Measurements from ENCODE around the gene ALKAL2.
"Not testable (repeated sequence)": the region's sequence is repeated elsewhere in the genome, so short reads cannot be mapped to it uniquely, and the experiment has no call there.

The ALKAL2 gene

DNA sequence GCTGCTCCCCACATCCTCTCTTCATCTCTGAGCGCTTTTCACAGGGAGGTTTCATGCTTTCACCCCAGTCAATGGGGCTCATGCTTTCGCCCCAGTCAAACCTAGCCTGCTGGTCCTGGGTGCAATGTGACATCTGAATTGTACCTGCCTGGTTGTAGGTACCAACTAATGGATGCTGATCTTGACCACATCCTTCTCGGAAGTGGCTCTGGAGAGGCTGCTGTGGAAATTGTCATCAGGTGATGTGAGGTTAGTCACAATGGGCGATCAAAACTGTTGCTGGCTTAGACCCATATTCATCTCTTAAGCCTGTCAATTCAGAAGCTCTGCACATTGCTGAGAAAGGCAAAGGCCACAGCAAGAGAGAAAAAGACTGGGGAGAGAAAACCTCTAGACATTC lies 32.7 kb upstream of the ALKAL2 start:
- Histone ChIP-seq H3K4me3 (no peak overlapping the region), H3K27ac (no peak overlapping the region)
- no peak for DNase-seq (ENCODE audit: low spot score)
- TF ChIP-seq, protein P1, sequence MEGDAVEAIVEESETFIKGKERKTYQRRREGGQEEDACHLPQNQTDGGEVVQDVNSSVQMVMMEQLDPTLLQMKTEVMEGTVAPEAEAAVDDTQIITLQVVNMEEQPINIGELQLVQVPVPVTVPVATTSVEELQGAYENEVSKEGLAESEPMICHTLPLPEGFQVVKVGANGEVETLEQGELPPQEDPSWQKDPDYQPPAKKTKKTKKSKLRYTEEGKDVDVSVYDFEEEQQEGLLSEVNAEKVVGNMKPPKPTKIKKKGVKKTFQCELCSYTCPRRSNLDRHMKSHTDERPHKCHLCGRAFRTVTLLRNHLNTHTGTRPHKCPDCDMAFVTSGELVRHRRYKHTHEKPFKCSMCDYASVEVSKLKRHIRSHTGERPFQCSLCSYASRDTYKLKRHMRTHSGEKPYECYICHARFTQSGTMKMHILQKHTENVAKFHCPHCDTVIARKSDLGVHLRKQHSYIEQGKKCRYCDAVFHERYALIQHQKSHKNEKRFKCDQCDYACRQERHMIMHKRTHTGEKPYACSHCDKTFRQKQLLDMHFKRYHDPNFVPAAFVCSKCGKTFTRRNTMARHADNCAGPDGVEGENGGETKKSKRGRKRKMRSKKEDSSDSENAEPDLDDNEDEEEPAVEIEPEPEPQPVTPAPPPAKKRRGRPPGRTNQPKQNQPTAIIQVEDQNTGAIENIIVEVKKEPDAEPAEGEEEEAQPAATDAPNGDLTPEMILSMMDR (IDR thresholded peaks at IDR 0.05), result no peak

DNA sequence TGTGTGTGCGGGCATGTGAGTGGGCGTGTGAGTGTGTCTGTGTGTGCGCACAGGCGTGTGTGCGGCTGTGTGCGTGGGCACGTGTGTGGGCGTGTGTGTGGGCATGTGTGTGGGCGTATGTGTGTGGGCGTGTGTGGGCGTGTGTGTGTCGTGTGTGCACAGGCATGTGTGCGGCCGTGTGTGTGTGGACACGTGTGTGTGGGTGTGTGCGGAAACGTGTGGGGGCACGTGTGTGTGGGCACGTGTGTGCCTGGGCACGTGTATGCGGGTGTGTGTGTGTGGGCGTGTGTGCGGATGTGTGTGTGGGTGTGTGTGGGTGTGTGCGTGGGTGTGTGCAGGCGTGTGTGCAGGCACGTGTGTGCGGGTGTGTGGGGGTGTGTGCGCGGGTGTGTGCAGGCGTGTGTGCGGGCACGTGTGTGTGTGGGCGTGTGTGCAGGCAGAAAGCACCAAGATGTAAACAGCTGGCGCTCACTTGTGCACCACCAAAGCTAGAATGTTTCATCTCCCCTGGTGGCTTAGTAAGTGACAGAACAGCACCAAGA lies 31.2 kb upstream of the ALKAL2 start:
- TF ChIP-seq, protein P1 (IDR thresholded peaks at IDR 0.05), result no peak
- no peak for DNase-seq (ENCODE audit: low spot score)
- no peak overlapping the region for H3K27ac ChIP-seq
- no peak overlapping the region for H3K4me3 ChIP-seq

DNA sequence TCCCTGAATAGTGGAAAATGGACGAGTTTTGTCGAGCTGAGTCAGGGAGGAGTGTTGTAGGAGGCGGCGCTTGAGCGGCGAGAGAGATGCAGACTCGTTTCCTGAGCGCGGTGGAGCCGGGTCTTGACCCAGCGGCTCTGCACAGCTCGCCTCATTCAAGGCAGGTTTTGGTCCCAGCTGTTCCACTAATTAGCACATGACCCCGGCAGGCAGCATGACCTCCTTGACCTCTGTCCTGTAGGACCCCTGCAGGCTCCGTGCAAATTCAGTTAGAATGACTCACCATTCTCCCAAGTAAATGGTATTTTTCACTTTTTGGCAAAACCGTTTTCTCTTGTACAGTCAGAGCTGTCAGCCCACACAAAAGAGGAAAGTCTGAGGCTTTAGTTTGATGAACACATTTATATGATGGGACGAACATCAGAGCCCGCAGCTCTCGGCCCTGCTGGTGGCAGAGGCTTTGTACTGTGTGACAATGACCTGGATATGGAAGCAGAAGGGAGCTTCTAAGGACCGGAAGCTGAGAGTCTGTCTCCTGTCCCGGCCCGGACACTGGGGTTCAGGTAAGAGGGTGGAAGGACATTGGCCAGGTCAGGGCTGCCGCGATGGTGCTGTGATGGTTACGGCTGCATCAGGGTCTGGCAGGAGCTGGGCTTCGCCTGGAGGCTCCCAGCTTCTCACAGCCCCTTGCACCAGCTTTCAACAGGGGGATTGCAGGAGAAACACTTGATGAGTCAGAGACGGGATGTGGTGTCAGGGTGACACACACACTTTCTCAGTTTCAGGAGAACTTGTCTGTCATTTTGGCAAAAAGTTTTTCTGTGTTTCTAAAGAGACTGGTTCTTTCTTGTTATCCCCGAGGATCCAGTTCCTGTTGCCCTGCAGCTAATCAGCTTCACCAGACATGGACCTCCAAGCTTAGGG lies 29.9 kb upstream of the ALKAL2 start:
- no peak for DNase-seq (ENCODE audit: low spot score)

DNA sequence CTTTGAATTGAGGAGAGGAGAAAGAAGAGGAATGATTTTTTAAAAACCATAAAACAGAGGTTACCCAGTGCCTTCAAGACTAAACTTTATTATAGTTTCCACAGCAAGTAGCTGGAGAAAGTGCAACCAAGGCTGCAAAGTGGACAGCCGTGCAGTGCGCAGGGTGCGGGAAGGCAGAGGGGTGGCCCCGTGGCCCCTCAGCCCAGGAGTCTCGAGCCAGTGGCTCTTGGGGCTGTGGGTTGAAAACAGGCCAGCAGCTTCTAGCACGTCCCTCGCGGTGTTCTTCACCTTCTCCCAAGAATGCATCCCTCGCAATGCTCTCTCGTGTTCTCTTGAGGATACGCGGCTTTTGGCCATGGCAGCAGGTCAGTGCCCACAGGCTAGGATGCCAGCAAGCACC lies 28.5 kb upstream of the ALKAL2 start:
- TF ChIP-seq, protein P1 (IDR thresholded peaks at IDR 0.05), result no peak
- no peak for DNase-seq (ENCODE audit: low spot score)

More for the DNA sequence above, 29.9 kb upstream of the ALKAL2 start:
- TF ChIP-seq, protein P1 (IDR thresholded peaks at IDR 0.05), result no peak
- Histone ChIP-seq H3K27ac (no peak overlapping the region), H3K4me3 (no peak overlapping the region)

DNA sequence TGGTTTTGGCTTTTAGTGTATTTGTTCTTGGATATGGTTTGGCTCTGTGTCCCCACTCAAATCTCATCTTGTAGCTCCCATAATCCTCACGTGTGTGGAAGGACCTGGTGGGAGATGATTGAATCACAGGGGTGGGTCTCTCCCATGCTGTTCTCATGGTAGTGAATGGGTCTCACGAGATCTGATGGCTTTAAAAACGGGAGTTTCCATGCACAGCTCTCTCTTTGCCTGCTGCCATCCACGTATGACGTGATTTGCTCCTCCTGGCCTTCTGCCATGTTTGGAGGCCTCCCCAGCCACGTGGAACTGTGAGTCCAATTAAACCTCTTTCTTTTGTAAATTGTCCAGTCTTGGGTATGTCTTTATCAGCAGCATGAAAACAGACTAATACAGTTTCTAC lies 28.0 kb upstream of the ALKAL2 start:
- H3K27ac ChIP-seq, H3K4me3 ChIP-seq: not testable (repeated sequence)

More for the DNA sequence above, 28.5 kb upstream of the ALKAL2 start:
- Histone ChIP-seq H3K27ac (no peak overlapping the region), H3K4me3 (no peak overlapping the region)

DNA sequence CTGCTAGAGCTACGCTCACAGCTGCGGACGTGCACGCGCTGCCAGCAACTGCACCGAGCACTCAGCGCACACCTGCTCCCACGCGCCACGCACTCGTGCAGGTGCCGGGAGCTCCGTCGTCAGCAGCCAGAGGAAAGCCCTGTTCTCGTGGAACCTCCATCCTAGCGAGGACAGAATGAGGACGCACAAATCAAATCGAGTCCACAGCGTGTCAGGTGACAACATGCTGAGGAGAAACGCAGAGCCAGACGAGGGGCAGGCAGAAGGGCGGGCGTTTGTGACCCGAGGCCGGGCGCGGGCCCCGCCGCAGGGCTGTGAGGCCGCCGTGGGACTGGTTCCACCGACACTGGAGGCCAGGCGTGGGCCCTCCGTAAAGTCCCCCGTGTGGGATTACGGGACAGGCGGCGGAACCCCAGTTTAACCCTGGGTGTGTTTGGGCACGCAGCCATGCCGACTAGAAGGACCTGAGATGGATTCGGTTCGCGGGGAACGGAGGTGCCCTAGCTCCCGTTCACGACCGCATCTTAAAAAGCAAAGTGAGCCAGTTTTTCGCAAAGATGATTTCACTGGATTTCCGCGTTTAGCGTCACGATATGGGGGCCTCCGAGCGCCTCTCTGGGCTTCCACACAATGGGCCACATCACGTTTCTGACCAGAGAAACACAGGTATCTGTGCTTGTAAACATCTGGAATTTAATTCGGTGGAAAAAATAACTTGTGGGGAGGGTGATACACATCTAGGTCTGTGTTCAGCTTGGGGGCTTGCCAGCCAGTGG lies 26.9 kb upstream of the ALKAL2 start:
- Histone ChIP-seq H3K27ac (no peak overlapping the region), H3K4me3 (no peak overlapping the region)
- DNase-seq (ENCODE audit: low spot score), result no peak
- TF ChIP-seq, protein P1 (IDR thresholded peaks at IDR 0.05), result no peak

More for the DNA sequence above, 28.0 kb upstream of the ALKAL2 start:
- not testable (repeated sequence) for DNase-seq (ENCODE audit: low spot score)

DNA sequence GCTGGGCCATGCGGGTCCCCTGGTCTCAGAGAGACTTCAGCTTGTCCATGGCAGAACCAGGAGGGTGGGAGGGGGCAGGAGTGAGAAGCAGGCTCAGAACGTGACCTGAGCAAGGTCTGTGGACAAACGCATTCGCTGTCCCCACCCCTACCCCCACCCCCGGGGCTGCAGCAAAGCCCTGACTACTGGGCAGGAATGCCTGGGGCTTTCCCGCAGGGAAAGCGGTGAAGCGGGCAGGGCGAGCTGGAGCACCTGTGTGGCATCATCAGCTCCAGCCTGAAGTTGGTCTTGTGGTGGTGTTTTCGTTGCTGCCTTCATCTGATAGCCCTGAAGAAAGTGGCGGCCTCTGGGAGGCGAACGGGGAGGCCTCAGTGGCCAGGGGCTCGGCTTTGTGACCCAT lies 26.1 kb upstream of the ALKAL2 start:
- Histone ChIP-seq H3K27ac (no peak overlapping the region), H3K4me3 (no peak overlapping the region)
- no peak for DNase-seq (ENCODE audit: low spot score)
- TF ChIP-seq, protein P1 (IDR thresholded peaks at IDR 0.05), result no peak

Measured in coronary artery (tissue), 2 donors.